NCI-H446 treated with DMSO at 0.1 percent for 48 hours (cell line): ENCODE data around the gene ADNP2.

ENCODE experiments used
- DNase-seq: peaks from one replicate; lab custom pipeline; 2025; lab: John Stamatoyannopoulos, UW

Gene ADNP2

DNA sequence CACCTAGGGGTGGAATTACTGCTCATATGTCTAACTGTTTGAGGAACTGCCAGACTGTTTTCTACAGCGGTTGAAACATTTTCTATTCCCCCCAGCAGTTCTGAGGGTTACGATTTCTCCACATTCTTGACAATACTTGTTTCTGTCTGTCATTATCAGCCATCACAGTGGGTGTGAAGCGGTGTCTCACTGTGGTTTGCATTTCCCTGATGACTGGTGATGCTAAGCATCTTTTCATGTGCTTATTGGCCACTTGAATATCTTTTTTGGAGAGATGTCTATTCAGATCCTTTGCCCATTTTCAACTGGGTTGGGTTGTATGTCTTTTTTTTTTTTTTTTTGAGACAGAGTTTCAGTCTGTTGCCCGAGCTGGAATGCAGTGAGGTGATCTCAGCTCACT lies 63.0 kb downstream of the ADNP2 start:
- no peak for DNase-seq

DNA sequence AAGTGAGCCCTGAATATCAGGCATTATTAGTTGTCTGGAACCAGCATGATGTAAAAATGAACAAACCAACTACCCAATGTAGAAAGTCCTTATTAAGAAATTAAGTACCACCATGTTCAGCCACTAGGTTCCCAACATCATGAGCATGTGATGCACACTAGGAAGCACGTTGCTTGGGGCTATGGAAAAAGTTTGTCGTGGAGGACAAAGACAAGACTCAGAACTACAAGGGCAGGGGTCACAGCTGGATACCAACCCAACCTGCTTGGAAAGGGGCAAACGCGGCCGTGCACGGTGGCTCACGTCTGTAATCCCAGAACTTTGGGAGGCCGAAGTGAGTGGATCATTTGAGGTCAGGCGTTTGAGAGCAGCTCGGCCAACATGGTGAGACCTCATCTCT lies 64.0 kb downstream of the ADNP2 start:
- DNase-seq, result no peak

DNA sequence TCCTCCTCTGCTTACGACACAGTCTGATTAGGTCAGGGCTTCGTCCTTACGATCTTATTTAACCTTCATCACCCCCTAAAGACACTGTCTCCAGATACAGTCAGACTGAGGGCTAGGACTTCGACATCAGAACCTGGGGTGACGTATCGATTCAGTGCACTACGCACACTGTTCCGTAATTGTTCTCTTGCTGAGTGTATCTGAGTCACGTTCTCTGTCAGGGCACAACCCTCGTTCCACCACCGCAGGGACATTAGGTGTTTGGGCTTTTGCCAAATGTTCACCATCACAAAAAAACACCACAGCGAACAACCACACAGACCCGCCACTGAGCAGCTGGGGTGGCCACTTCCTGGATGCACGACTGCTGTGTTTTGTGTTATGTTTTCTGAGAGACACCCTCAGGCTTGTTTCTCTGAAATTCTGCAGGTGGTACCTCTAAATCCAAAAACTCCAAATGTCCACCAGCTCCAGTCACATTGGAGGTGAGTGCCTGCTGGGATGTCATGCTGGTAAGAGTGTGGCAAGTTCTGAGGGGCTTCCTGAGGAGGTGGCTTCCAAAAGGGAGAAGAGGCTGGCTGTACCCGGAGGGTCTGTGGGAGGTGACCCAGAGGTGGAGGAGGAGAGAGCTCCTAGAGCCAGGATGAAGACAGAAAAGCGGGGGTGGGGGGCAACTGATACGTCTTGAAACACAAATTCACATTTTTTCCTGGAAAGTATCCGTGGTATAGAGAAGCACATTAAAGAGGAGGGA lies 66.6 kb downstream of the ADNP2 start:
- DNase-seq, result no peak

DNA sequence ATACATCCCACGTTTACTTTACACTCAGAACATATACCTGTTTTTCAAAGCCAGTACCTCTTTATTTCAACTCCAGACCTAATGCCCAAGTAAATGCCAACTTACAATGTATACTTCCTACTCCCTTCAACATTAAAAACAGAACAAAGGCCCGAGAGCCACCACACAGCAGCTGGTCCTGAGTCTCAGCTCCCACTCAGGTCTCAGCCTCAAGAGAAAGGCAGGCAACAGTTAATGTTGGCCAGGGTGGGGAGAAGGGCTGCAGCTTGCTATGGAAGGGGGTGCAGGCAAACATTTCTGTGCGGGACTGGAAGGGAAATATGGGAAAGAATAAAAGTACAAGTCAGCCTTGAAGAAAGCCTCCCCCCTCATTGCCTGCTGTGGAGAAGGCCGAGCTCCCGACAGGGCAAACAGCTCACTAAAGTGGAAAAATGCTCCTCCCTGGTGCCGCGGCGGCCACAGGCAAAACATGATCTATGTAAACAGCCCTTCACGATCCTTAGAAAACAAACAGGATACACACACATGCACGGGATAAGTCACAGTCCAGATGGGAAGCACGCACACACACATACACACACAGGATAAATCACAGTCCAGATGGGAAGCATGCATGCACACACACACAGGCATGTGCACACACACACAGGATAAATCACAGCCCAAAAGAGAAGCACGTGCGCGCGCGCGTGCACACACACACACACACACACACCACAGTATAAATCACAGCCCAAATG lies 67.4 kb downstream of the ADNP2 start:
- no peak for DNase-seq

DNA sequence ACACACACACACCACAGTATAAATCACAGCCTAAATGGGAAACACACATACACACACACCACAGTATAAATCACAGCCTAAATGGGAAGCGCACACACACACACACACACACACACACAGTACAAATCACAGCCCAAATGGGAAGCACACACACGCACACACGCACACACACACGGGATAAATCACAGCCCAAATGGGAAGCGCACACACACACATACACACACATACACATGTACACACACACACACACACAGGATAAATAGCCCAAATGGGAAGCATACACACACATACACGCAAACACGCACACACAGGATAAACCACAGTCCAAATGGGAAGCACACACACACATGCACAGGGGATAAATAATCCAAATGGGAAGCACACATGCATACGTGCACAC lies 68.1 kb downstream of the ADNP2 start:
- DNase-seq, result no peak

DNA sequence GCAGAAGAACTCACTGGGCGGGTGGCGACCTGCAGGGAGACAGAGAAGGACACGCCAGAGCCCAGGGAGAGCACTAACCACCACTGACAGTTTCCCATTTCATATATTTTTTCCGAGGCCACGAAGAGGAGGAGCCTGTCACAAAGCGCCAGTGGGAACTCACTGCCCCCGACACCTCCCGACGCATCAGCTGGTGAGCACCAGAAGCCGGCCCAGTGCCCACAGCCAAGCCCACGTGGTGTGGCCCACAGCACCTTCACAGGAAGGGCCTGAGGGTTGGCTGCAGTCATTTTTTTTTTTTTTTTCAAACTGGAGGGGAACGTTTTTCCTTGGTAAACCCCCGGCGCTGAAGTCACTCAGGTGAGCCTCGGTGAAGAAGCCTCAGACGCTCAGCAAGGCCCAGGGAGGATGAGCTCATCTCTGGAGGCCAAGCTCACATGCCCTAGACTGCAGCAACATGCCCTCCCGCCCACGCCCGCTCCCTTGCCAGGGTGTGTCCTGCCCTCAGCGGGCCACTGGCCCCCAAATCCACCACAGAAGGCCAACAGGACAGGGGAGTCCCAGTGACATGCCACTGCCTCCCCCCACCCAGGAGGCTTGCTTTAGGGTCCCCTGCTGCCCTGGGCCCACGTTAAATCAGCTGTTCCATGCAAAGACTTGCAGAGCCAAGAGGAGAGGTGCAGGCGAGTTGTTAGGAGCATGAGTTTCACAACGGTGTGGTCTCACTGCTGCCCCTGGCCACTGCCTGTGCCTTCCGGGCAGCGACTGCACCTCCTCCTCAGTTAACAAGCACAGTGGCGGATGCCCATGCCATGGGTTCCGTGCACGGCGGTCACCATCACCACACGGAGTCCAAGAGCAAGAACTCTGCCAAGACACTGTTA lies 70.1 kb downstream of the ADNP2 start:
- no peak for DNase-seq

DNA sequence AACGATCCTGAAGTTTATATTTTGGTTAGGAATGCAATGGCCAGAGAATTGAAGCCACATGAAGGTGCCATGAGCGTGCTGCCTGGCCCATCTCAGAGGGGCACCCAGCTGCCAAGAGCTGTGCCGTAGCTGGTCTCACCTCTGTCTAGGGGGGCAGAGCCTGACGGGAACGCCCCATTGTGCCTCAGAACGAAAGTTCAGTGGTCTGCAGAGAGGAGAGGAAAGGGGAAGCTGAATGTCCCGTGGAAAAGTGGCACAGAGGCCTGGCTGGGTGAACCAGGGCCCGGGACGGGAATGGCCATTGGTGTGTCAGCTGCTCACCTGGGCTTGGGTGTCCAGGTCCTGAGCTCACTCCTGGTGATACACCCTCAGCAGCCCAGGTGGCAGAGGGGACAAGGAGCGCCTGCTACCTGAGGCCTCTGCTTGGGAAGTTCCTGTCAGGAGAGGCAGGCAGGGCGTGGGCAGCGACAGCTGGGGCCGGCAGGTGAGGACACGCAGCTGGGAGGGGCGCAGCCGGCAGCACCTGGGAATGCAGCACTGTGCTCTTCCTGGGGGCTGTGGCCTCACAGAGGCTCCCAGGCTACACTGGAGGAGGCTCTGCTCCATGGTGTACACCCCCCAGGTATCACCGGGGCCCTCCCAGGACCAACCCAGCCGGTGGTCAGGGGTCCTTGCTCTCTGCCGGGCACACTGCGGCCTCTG lies 70.9 kb downstream of the ADNP2 start:
- DNase-seq, result no peak

DNA sequence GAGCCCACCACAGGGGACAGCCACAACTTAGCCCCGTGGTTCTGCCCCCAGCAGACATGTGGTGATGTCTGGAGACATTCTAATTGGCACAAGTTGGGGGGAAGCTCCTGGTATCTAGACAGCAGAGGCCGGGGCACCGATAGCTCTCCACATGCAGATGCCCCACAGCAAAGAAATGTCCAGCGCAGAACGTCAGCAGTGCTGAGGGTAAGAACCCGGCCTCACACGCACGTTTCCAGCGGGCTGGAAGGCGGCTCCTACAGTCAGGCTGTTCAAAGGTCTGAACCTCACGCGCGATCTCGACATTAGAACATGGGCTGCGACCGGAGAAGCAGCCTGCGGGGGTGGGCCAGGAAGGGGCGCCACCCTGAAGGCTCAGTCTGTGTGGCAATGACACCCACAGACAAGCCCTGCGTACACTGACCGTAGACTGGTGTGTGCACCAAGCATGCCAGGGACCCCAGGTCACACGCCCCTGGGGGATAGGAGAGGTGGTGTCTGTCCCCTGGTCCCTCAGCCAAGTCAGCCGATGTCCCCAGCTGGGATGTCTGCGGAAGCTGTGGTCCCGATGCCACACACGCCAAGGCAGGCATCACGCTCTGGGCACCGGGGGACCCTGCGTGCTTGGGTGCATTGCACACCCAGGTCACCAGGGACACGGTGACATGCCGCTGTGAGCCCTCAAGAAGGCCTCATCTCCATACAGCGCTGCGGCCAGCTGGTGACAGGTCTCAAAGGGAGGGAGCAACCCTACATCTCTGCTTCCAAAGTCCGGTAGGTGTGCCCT lies 71.9 kb downstream of the ADNP2 start:
- no peak for DNase-seq

DNA sequence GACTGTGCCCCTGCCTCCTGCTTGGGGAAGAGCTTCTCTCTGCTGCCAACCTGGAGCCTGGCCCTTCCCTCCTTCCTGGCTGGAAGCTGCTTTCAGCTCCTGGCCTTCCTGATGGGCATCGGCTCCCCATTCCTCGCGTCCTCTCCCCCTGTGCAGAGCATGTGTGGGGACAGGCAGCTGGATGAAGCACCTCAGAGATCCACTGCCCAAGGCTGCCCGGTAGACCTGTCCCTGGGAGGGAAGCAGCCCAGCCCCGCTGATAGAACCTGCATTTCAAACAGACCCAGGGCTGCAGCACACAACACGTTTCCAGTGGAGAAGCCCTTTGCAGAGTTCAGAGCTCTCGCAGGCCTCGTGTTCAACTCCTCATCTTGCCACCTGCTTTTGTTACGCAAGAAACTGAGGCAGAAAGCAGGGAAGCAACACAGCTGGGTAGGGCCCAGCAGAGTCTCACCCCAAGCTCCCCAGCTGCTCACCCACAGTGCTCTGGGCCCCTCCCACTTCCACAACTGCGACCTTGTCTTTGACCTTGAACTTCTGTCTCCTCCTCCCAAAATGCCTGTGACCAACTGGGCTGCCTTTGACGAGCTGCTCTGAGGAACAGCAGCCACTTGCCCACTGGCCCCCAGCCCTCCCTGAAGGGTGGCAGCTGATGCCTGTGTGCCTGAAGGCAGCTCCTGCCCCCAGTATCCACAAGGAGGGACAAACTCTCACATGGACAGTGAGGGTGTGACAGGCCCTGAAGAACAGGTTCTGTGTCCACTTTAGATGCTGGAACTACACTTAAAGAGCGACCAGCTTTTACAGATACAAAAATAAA lies 72.8 kb downstream of the ADNP2 start:
- no peak for DNase-seq

DNA sequence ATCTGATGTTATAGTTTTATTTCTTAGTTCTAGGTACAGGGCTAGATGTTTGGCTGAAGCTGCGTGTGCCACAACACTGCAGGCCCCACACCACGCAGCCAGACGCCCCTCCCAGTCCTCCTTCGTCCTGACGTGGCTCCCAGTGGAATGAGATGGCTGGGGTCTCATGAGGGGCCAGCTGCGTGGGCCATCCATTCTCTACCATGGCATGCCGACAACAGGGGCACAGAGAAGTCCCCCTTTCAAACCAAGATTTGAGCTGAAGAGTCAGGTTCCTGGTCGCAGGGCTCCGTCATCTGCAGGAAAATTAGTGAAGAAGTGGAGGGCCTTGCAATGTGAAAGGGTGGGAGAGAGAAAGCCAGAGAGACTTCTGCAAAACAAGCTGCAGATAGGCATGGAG lies 73.8 kb downstream of the ADNP2 start:
- DNase-seq, result no peak

DNA sequence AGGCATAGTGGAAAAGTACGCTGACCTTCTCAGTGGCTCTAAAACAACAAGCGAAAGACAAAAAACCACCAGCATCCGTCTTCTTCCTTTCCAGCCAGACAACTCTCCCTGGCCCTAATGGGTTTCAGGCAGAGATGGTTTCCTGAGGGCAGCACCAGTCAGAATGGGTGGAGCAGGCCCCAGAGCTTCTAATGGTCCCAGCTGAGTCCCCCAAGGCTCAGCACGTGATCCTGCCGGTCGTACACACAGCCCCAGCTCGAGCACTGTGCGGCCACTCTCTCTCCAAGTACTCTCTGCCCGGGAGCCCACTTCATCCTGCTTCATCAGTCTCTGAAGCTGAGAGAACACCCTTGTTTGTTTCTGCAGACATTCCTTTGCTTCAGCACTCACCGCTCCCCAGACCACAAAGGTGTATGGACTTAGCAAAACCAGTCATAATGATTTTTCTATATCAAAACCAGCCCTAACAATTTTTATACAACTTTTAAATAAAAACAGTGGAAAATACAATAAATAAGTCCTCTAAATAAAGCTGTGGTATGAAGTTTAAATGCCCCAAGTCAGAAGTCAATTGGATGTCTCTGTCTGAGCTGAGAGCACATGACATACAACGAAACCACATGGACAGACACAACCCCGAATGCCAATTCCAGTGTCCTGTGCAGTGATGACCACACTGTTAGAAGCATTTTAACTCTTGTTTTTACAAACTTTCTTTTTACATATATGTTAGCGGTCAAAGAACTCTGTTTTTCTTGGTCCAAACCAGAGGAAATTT lies 74.4 kb downstream of the ADNP2 start:
- no peak for DNase-seq

DNA sequence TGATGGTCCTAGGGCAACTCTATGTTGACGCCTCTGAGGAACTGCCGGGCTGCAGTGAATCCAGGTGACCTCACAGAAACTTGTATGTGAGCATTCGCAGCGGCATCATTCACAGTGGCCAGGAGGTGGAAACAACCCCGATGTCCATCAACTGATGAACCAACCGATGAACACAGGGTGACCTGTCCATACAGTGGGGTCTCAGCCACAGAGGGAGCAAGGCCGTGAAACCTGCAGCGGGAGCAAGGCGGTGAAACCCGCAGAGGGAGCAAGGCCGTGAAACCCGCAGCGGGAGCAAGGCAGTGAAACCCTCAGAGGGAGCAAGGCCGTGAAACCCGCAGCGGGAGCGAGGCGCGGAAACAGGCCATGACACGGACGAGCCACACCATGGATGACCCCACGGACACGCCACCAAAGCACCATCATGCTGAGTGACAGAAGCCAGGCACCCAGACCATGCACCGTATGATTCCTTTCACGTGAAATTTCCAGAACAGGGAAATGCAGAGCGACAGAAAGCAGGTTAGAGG lies 75.2 kb downstream of the ADNP2 start:
- DNase-seq, result no peak

DNA sequence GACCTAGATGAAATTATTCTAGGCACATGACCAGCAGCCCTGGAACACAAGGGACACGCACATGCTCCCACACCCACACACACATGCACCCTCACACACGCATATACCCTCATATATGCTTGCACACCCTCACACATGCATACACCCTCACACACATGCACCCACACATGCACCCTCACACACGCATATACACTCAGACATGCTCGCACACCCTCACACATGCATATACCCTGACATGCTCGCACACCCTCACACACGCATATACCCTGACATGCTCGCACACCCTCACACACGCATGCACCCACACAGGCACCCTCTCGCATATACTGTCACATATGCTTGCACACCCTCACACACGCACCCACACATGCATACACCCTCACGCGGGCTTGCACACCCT lies 76.5 kb downstream of the ADNP2 start:
- DNase-seq, result no peak

DNA sequence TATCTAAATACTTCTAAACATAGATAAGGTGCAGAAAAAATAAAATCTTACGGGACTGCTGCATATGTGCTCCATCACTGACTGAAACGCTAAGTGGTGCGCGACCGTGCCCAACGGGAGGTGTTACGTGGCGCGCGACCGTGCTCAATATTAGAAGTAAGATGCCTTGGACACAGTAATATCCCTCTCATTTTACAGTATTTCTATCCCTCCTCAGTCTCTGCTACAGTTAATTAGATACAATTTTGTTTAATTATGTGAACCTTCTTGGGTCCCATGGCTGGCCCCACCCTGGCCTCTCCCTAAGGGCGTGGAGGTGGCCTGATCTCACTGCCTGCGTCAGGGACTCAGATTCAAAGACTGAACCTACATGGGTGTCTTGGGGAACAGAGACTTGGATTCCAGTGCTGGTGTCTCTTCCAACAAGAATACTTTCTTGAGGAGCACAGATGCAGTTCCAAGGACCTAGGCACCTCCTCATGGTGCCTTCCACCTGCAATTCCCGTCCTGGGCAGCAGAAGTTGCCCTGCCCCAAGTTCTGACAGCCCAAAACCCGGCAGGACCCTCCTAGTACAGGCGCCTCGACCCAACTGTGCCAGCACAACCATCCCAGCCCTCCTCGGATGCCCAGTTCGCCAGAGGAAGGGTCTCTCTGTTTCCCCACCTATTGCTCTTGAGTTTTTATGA lies 79.0 kb downstream of the ADNP2 start:
- no peak for DNase-seq

DNA sequence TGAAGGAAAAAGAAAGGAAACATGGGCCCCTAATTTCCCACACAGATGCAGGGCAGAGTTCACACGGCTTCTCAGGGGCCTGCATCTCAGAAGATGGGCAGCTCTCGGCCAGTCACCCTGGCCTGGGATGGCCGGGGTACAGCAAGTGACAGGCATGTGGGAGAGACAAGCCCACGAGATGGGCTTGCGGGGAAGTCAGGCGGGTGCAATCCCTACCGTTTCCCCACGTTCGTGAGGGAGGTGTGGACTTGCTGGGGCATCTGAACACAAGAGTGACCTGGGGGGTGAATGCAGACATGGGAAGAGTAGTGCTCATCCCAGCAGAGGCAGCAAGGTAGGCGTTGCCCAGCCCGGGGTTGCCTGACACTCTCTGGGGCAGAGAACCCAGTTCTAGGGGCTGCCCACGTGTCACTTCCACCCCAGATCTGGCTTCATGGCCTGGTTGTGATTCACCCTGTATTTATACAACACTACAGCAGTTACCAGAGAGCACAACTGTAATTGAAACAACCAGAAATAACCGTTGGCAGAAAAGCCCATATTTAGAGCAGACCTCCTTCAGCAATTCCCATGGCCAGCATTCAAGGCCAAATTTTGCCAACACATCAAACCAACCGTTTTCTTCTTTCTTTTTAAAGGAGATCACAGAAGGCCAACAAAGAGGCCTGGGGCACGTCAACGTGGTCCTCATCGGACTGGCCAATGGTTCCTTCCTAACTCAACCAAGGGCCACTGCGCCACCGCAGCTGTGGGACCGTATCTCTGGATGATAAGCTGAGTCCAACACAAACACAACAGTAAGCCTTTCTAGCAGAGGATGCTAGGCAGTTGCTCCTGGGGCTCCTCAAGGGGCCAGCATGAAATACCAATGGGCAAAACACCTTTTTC lies 79.8 kb downstream of the ADNP2 start:
- DNase-seq, result no peak

DNA sequence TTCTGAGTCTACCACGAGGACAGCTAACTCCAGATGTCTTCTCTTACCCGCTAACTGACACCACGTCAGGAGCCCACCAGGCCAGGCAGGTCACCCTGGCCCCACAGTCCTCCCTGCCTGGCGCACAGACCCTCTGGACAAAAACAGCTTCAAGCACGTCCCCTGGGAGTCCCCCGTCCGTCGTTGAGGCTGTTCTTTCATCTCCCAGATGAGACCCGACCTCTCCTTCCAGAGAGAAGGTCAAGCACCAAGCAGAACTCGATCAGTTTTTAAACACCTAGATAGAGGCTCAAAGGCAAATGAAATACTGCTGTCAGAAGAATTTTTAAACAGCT lies 80.4 kb downstream of the ADNP2 start:
- no peak for DNase-seq
